Measurements from ENCODE around the gene ZFAND5. TPM values are rescaled to one million over a fixed set of nuclear protein-coding genes. Genes with fewer than 3 reads are reported as not detected.
A peak's percentile ranks its signal among the peaks of the same experiment; 100 is the strongest.

Gene ZFAND5
- total RNA-seq, 1 experiment from 2014 or later, result 84.1 TPM

GRCh38 chr9:72363236-72363635 is 1.8 kb downstream of the ZFAND5 start:
- H3K4me3 ChIP-seq (ENCODE audit: low read length), result peak overlapping the region; percentile 98
- peaks cover 59% of the 10 kb centered on the region for H4K20me1 ChIP-seq (ENCODE audit: low read length)
- H3K9me2 ChIP-seq (replicated peaks; ENCODE audit: low read length), result no peaks in the 10 kb centered on the region
- peaks cover 67% of the 10 kb centered on the region for H3K79me2 ChIP-seq (ENCODE audit: low read length)
- peaks cover 41% of the 10 kb centered on the region for H3K36me3 ChIP-seq (ENCODE audit: low read depth, low read length)
- intact Hi-C loops (cut with micrococcal nuclease), result loop anchor here (2.0 kb wide), 2 partner anchors 14 to 70 kb away; no protein-coding TSS in a partner anchor
- H3K9ac ChIP-seq (ENCODE audit: low read length), result peak overlapping the region; percentile 88
- no peak for ATAC-seq
- H2AFZ ChIP-seq (ENCODE audit: low read length), result no peak overlapping the region
- no peak for DNase-seq
- H3K27ac ChIP-seq (ENCODE audit: low read length), result 0 out of 2 replicates have a peak overlapping the region, but pooled peaks have one; percentile 68
- TF ChIP-seq EZH2phosphoT487 (IDR thresholded peaks at IDR 0.05; ENCODE audit: borderline replicate concordance, low read length), result no peak
- TF ChIP-seq EZH2 (IDR thresholded peaks at IDR 0.05; ENCODE audit: low read length, unreplicated experiment), result no peak
- TF ChIP-seq CTCF (conservative IDR thresholded peaks at IDR 0.05; ENCODE audit: low read depth, low read length), result no peak
- no peaks in the 10 kb centered on the region for H3K9me3 ChIP-seq (ENCODE audit: low read length)
- ChIA-PET CTCF (no interaction called here), POLR2A (ENCODE audit: unreplicated experiment) (no interaction called here)
- no peaks in the 10 kb centered on the region for H3F3A ChIP-seq (ENCODE audit: low read length, unreplicated experiment)
- H3K4me1 ChIP-seq (ENCODE audit: insufficient read depth, low read length), result peaks cover 19% of the 10 kb centered on the region; the same call in 1 of the 2 replicates
- no TSS peak for BruUV-seq (replicated peaks)
- H3K27me3 ChIP-seq (ENCODE audit: low read length), result no peaks in the 10 kb centered on the region
- peak overlapping the region; percentile 91 for H3K4me2 ChIP-seq (ENCODE audit: low read length)

GRCh38 chr9:72362680-72363139 is 2.3 kb downstream of the ZFAND5 start:
- peaks cover 64% of the 10 kb centered on the region for H4K20me1 ChIP-seq (ENCODE audit: low read length)
- DNase-seq, result peak; percentile 35

GRCh38 chr9:72362118-72362531 is 2.9 kb downstream of the ZFAND5 start:
- Histone ChIP-seq H3K4me2 (ENCODE audit: low read length) (peak overlapping the region; percentile 91), H3K9ac (ENCODE audit: low read length) (peak overlapping the region; percentile 88; the same call in 1 of the 2 replicates), H3F3A (ENCODE audit: low read length, unreplicated experiment) (no peaks in the 10 kb centered on the region), H3K36me3 (ENCODE audit: low read depth, low read length) (peaks cover 52% of the 10 kb centered on the region), H3K9me3 (ENCODE audit: low read length) (no peaks in the 10 kb centered on the region), H2AFZ (ENCODE audit: low read length) (no peak overlapping the region), H3K27me3 (ENCODE audit: low read length) (no peaks in the 10 kb centered on the region), H4K20me1 (ENCODE audit: low read length) (peaks cover 70% of the 10 kb centered on the region), H3K27ac (ENCODE audit: low read length) (no peak overlapping the region), H3K4me1 (ENCODE audit: insufficient read depth, low read length) (peaks cover 19% of the 10 kb centered on the region; the same call in 1 of the 2 replicates), H3K4me3 (ENCODE audit: low read length) (peak overlapping the region; percentile 98), H3K79me2 (ENCODE audit: low read length) (peaks cover 79% of the 10 kb centered on the region), H3K9me2 (replicated peaks; ENCODE audit: low read length) (no peaks in the 10 kb centered on the region)
- intact Hi-C loops (cut with micrococcal nuclease), result loop anchor here (1.0 to 2.0 kb wide), 3 partner anchors 13 to 115 kb away; no protein-coding TSS in a partner anchor
- ChIA-PET POLR2A (ENCODE audit: unreplicated experiment) (interaction anchor here (0.6 to 0.7 kb wide), 2 partner anchors 163 to 171 kb away, joined by 3 to 4 read pairs; no protein-coding TSS in a partner anchor), CTCF (no interaction called here)
- ATAC-seq (no peak), DNase-seq (peak; percentile 30)
- TF ChIP-seq EZH2 (IDR thresholded peaks at IDR 0.05; ENCODE audit: low read length, unreplicated experiment) (no peak), EZH2phosphoT487 (IDR thresholded peaks at IDR 0.05; ENCODE audit: borderline replicate concordance, low read length) (no peak), CTCF (conservative IDR thresholded peaks at IDR 0.05; ENCODE audit: low read depth, low read length) (no peak)
- BruUV-seq (replicated peaks), result no TSS peak

More at GRCh38 chr9:72362680-72363139, 2.3 kb downstream of the ZFAND5 start:
- TF ChIP-seq EZH2phosphoT487 (IDR thresholded peaks at IDR 0.05; ENCODE audit: borderline replicate concordance, low read length), result no peak
- H3F3A ChIP-seq (ENCODE audit: low read length, unreplicated experiment), result no peaks in the 10 kb centered on the region
- no TSS peak for BruUV-seq (replicated peaks)
- intact Hi-C loops (cut with micrococcal nuclease), result loop anchor here (1.0 to 2.0 kb wide), 3 partner anchors 14 to 115 kb away; no protein-coding TSS in a partner anchor
- H3K9me3 ChIP-seq (ENCODE audit: low read length), result no peaks in the 10 kb centered on the region
- no peaks in the 10 kb centered on the region for H3K9me2 ChIP-seq (replicated peaks; ENCODE audit: low read length)
- no peak overlapping the region for H3K27ac ChIP-seq (ENCODE audit: low read length)
- H3K36me3 ChIP-seq (ENCODE audit: low read depth, low read length), result peaks cover 46% of the 10 kb centered on the region
- ATAC-seq, result peak; percentile 20
- H3K9ac ChIP-seq (ENCODE audit: low read length), result peak overlapping the region; percentile 88; the same call in 1 of the 2 replicates
- H3K27me3 ChIP-seq (ENCODE audit: low read length), result no peaks in the 10 kb centered on the region
- H3K79me2 ChIP-seq (ENCODE audit: low read length), result peaks cover 73% of the 10 kb centered on the region
- POLR2A ChIA-PET (ENCODE audit: unreplicated experiment), result interaction anchor here (0.6 to 0.7 kb wide), 2 partner anchors 163 to 171 kb away, joined by 3 to 4 read pairs; no protein-coding TSS in a partner anchor
- peak overlapping the region; percentile 91 for H3K4me2 ChIP-seq (ENCODE audit: low read length)
- H3K4me3 ChIP-seq (ENCODE audit: low read length), result peak overlapping the region; percentile 98
- no peak overlapping the region for H2AFZ ChIP-seq (ENCODE audit: low read length)
- CTCF ChIA-PET, result no interaction called here
- peaks cover 19% of the 10 kb centered on the region; the same call in 1 of the 2 replicates for H3K4me1 ChIP-seq (ENCODE audit: insufficient read depth, low read length)

All from PC-3 (cell line).